Measurements from ENCODE around the gene NOTUM.
"Not testable (repeated sequence)": the region's sequence is repeated elsewhere in the genome, so short reads cannot be mapped to it uniquely, and the experiment has no call there.

NOTUM gene

GRCh38 chr17:81923302-81924260 lies 37.4 kb downstream of the NOTUM start:
- no peak for DNase-seq (ENCODE audit: low read depth)

DNA sequence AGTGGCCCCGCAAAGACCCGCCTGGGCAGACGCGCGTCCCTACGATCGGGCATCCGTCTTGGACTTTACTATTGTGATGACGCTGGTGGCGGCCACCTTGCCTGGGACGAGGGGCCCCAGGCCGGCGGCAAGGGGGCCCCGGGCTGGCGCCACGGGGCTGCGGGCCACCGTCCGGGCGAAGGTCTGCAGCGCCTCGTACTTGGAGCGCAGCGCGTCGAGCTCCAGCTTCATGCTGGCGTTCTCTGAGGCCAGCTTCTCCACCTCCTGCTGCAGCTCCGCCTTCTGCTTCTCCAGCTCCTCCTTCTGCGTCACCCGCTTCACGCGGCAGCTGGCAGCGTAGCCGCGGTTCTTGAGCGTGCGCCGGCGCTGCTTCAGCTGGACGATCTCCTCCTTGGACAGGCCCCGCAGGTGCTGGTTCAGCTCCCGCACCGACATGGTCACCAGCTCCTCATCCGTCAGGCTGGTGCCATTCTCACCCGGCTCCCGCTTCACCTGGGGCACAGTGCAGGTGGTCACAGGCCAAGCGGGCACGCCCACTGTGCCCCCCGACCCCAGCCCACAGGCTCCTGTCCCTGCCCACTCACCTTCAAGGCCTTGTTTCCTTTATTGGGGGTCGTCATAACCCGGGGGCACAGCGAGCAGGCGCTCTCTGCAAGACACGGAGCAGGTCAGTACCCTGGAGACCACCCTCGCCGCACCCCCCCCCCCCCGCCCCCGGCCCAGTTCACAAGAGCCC lies 38.3 kb downstream of the NOTUM start:
- no peak for DNase-seq (ENCODE audit: low read depth)

- DNase-seq (ENCODE audit: low read depth): no peak
Measured at GRCh38 chr17:81921996-81922565, 38.9 kb downstream of the NOTUM start.

- no peak for DNase-seq (ENCODE audit: low read depth)
Measured at GRCh38 chr17:81921537-81921862, 39.5 kb downstream of the NOTUM start.

DNA sequence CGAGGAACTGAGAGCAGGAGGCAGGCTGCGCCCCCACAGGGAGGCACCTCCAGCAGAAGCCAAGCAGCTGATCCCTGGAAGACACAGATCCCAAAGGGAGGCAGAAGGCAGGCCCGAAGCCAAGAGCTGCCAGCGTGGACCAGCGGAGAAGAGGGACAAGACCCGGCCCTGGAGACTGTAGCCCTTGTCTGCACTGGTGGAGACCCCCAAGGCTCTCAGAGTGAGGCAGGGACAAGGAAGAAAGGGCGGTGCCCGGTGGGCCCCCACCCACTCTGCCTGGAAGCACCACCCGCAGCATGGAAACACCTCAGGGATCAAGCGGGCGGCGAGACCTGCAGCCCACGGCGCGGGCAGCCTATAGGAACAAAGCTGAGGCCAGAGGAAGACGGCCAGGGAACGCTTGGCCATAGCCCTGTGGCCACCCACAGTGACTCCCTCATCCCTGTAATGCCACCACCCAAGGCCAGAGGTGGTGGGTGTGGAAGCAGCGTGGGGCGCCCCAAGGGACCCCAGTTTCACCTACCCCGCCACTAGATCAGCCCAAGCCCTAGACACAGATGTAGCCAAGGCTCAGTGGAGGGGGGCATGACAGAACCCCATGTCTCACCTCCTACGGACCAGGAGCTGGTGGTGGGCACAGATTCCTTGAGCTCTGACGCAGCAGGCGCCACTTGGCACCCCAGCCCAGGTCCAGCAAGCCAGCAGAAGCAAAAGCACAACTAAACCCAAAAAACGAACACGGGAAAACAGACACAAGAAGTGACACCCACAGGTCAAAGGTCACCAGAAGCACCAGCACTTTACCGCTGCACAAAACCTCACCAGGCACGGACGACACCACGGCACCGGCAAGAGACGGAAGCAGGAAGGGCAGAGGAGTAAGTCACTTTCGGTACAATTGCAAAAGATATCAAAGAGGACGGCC lies 40.1 kb downstream of the NOTUM start:
- DNase-seq (ENCODE audit: low read depth): no peak

DNA sequence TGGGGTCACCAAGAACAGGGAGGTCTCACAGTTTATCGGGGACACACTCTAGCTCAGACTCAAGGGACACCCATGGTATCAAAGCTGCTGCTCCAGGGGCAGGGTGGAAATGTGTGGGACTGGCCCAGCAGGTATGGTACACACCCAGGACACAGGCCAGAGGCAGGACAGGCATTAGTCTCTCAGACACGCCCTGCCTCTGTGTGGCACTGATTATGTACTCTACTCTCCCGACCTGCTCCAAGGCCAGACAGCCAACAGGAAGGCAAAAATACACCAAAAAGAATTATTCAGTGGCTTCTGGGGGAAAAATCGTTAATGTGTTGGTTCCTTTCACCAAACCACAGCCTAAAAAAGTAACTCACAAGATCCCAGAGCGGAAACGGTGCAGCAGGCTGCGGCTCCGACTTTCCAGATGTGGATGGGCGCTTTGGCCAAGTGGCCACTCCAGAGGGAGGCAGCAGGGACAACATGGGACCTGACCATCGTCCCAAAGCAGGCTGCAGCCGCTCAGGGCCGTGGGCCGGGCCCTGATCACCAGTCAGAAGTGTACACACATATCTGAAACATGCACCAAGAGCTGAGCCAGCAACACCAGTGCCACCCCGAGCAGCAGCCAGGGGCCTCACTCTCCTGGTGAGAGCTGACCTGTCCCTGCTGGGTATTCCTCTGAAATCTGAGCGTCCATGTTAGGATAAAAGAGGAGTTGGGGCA lies 42.0 kb downstream of the NOTUM start:
- no peak for DNase-seq (ENCODE audit: low read depth)

GRCh38 chr17:81918333-81918669 lies 42.7 kb downstream of the NOTUM start:
- DNase-seq (ENCODE audit: low read depth): not testable (repeated sequence)

DNA sequence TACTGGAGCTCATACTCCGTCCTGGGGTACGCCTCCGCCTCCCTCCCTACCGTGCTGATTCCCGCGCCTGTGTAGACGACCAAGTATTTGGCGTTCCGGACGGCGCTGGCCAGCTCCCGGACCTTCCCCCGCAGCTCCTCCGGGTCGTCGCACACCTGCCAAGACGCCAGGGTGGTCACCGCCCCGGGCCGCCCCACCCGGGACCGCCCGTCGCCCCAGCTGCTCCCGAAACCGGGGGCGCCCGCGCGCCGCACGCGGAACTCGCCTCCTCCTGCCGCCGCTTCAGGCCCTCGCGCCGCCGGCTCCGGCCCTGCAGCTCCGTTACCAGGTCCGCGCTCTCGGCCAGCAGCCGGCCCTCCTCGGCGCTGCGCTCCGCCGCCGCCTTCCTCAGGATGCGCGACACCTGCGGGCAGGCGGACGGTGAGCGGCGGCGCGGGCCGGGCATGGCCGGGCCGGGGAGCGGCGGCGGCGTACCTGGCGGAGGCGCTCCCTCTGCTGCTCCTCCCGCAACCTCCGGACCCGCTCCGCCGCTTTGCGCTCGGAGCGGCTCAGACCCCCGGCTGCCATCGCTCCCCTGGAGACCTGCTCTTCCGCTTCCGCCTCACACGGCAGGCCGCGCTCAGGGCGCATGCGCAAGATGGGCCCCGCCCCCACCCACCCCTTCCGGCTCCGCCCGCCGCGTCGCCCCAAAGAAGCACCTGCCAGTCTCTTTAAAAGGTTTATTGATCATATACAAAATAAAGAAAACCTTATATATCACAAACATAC lies 43.2 kb downstream of the NOTUM start, which contains the start of gene SIRT7:
Gene SIRT7 (minus strand): TSS at position 612 of the 768 bp plus-strand sequence. CDS start 45 bp downstream, at position 567.
- peak; percentile 63 for DNase-seq (ENCODE audit: low read depth)

- DNase-seq (ENCODE audit: low read depth): no peak
Measured at GRCh38 chr17:81916234-81917001, 44.6 kb downstream of the NOTUM start.

GRCh38 chr17:81915331-81915730 lies 45.7 kb downstream of the NOTUM start:
- no peak for DNase-seq (ENCODE audit: low read depth)

GRCh38 chr17:81914103-81914850 lies 46.7 kb downstream of the NOTUM start:
- DNase-seq (ENCODE audit: low read depth): no peak

DNA sequence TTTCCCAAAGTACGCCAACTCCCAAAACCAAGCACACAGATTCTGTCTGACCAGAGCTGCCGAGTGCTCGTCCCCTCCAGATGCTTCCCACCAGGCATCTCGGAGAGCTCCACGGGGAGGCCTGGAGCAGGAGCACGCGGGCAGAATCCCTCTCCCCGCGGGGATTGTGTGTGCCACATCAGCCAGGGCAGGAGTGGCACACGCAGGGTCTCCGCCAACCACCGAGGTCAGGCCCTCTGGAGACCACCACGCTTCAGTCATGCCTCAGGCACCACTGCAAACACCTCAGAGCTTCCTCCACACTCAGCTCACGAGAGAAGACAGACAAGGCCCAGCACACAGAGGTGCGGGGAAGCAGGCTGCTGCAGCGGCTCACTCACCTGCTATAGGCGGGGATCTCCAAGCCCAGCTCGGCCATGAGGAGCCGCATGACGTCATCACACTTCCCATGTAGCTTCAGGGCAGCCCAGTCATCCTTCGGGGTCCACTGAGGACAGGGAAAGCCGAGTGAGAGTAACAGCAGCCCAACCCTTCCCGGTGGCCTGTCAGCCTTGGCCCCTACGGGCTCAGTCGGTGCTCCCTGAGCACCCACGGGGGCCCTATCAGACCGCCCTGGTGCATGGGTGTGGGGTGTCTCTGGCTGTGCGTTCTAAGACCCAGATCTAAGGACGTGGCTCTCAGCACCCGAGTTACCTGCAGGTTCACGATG lies 47.4 kb downstream of the NOTUM start:
- no peak for DNase-seq (ENCODE audit: low read depth)

GRCh38 chr17:81912441-81913309 lies 48.3 kb downstream of the NOTUM start:
- DNase-seq (ENCODE audit: low read depth): no peak

DNA sequence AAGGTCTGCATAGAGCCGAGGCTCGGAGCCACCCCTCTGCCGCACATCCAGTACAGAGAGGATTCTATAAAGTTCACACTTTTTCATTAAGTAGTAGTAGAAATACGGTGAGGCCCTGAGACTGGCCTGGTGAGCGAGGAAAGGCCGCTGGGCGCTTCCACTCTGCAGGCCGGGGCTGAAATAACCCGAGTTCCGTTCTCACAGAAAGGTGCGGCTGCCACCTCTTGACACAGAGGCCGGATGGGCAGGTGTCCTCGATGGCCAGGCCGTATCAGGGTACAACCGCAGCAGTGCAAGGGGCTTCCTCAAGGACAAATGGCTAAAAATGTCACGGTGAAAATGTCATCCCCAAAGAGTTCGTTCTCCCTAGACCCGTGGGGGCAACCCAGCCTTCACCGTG lies 49.0 kb downstream of the NOTUM start:
- no peak for DNase-seq (ENCODE audit: low read depth)

DNA sequence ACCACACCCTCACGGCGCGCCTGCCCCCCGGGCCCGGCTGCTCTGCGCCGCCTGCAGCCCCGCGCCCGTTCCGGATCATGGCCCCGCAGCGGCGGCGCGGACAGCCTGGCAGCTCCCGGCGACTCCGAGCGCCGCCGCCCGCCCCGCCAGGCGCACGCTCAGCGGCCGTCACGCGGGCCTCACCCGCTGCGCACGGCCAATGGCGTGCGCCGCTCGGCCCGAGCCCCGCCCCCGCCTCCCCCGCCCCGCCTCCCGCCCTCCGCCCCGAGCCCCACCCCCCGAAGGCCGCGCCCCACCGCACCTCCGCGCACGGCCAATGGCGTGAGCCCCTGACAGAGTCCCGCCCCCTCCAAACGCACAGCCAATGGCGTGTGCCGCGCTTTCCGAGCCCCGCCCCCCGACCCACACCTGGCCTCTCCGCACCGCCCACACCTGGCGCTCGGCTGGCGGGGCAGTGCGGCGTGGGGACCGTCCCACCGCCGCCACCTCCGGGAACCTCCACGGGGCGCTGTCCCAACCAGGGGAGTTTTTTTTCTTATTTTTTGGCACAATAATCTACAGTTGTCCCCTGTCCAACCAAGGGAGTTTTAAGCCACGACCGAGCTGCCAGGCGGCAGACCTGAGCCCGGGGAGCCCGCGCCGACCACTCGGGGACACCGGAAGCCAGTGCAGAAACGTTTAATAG lies 49.6 kb downstream of the NOTUM start, which contains the start of gene PCYT2:
Gene PCYT2 (minus strand): TSS at position 123 of the 685 bp plus-strand sequence. CDS start 44 bp downstream, at position 79.
- peak; percentile 82 for DNase-seq (ENCODE audit: low read depth)

- no peak for DNase-seq (ENCODE audit: low read depth)
Measured at GRCh38 chr17:81910840-81911276, 50.1 kb downstream of the NOTUM start.
